Measurements from ENCODE around the gene ATP8A2. TPM values are rescaled to one million over a fixed set of nuclear protein-coding genes. Genes with fewer than 3 reads are reported as not detected.
"Not testable (repeated sequence)": the region's sequence is repeated elsewhere in the genome, so short reads cannot be mapped to it uniquely, and the experiment has no call there.

ATP8A2 gene
- total and polyA plus RNA-seq, 4 donors: 0.31 to 2.7 (median 1.1) TPM

DNA sequence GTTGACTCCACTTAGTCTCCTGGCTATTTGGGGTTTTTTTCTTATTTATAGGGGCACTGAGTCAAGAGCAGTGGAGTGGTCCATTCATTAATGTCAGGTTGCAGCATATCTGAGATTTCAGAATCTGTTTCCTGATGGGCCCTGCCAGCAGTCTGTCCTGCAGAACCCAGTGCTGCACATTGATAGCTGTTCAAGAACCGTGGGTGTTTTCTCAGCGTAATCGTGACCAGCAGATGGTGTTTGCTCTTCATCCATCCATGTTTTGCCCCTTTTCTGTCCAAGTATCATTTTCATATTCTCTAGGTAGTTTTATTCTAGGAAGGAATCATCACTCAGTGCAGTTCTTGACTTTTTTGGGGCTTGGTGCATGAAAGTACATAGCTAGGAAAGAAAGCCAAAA lies 166.5 kb downstream of the ATP8A2 start:
- Histone ChIP-seq H3K27me3 (ENCODE audit: control insufficient read depth in 3 of 3, insufficient read depth in 3 of 3, low read length in 2 of 3) (no peaks in the 10 kb centered on the region), H3K4me3 (no peak overlapping the region), H3K9ac (ENCODE audit: insufficient read depth in 1 of 2, low read length in 2 of 2) (no peak overlapping the region), H3K9me3 (ENCODE audit: control insufficient read depth in 4 of 4, insufficient read depth in 3 of 4, low read length in 3 of 4) (peaks cover 0 to 3% (median 0%) of the 10 kb centered on the region in 4 donors), H3K36me3 (ENCODE audit: control insufficient read depth in 4 of 4, insufficient read depth in 4 of 4, low read length in 4 of 4) (no peaks in the 10 kb centered on the region), H3K27ac (ENCODE audit: low read depth in 1 of 2, low read length in 1 of 2) (no peak overlapping the region), H3K4me1 (ENCODE audit: control insufficient read depth in 5 of 5, insufficient read depth in 5 of 5, low read length in 5 of 5) (no peaks in the 10 kb centered on the region)
- WGBS, 2 donors: 58 to 65% methylated on average over 3 of the region's 3 CpGs
- ATAC-seq (ENCODE audit: insufficient read depth, low FRiP score) (no peak), DNase-seq (no peak)
- TF ChIP-seq, protein P1, sequence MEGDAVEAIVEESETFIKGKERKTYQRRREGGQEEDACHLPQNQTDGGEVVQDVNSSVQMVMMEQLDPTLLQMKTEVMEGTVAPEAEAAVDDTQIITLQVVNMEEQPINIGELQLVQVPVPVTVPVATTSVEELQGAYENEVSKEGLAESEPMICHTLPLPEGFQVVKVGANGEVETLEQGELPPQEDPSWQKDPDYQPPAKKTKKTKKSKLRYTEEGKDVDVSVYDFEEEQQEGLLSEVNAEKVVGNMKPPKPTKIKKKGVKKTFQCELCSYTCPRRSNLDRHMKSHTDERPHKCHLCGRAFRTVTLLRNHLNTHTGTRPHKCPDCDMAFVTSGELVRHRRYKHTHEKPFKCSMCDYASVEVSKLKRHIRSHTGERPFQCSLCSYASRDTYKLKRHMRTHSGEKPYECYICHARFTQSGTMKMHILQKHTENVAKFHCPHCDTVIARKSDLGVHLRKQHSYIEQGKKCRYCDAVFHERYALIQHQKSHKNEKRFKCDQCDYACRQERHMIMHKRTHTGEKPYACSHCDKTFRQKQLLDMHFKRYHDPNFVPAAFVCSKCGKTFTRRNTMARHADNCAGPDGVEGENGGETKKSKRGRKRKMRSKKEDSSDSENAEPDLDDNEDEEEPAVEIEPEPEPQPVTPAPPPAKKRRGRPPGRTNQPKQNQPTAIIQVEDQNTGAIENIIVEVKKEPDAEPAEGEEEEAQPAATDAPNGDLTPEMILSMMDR (IDR thresholded peaks at IDR 0.05; ENCODE audit: control extremely low read depth, extremely low read depth): no peak

DNA sequence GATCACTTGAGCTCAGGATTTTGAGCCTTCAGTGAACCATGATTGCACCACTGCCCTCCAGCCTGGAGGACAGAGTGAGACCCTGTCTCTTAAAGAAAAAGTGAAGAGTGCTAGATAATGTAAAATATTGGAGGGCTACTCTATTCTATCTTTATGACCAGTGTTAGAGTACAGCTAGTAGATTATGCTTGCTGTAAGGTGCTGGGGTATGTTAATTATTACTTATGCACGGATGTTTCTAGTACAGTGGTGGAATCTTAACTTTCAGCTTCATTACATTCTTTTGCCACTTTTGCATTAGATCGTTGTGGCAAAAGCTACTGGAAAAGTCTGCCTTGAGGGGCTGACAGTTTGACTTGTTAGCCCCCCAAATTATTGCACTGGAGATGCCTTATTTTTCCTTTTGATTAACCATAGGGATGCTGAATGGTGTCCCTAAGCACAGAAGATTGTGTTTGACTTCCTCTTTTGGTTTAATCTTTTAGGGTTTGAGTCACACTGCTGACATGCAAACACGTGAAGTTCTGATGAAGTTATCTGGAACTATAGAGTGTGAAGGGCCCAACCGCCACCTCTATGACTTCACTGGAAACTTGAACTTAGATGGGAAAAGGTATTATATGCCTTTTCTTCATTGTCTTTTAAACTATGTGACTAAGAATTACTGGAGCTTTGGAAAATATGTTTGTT lies 169.8 kb downstream of the ATP8A2 start:
- no peak for ATAC-seq (ENCODE audit: insufficient read depth, low FRiP score)
- H3K36me3 ChIP-seq (ENCODE audit: control insufficient read depth in 4 of 4, insufficient read depth in 4 of 4, low read length in 4 of 4): no peaks in the 10 kb centered on the region
- H3K9ac ChIP-seq (ENCODE audit: insufficient read depth in 1 of 2, low read length in 2 of 2): no peak overlapping the region
- H3K27ac ChIP-seq (ENCODE audit: low read depth in 1 of 2, low read length in 1 of 2): no peak overlapping the region
- no peaks in the 10 kb centered on the region for H3K27me3 ChIP-seq (ENCODE audit: control insufficient read depth in 3 of 3, insufficient read depth in 3 of 3, low read length in 2 of 3)
- no peaks in the 10 kb centered on the region for H3K4me1 ChIP-seq (ENCODE audit: control insufficient read depth in 5 of 5, insufficient read depth in 5 of 5, low read length in 5 of 5)
- TF ChIP-seq, protein P1 (IDR thresholded peaks at IDR 0.05; ENCODE audit: control extremely low read depth, extremely low read depth): no peak
- peaks cover 0 to 2% (median 0%) of the 10 kb centered on the region in 4 donors for H3K9me3 ChIP-seq (ENCODE audit: control insufficient read depth in 4 of 4, insufficient read depth in 3 of 4, low read length in 3 of 4)
- H3K4me3 ChIP-seq: no peak overlapping the region
- DNase-seq: no peak
- WGBS, 2 donors: 66 to 72% methylated on average over 4 of the region's 4 CpGs

GRCh38 chr13:25548991-25549390 lies 177.2 kb downstream of the ATP8A2 start:
- not testable (repeated sequence) for H3K9ac ChIP-seq (ENCODE audit: insufficient read depth in 1 of 2, low read length in 2 of 2); H3K4me1 ChIP-seq (ENCODE audit: control insufficient read depth in 5 of 5, insufficient read depth in 5 of 5, low read length in 5 of 5); H3K36me3 ChIP-seq (ENCODE audit: control insufficient read depth in 4 of 4, insufficient read depth in 4 of 4, low read length in 4 of 4); H3K27me3 ChIP-seq (ENCODE audit: control insufficient read depth in 3 of 3, insufficient read depth in 3 of 3, low read length in 2 of 3); H3K9me3 ChIP-seq (ENCODE audit: control insufficient read depth in 4 of 4, insufficient read depth in 3 of 4, low read length in 3 of 4); H3K4me3 ChIP-seq; DNase-seq; H3K27ac ChIP-seq (ENCODE audit: low read depth in 1 of 2, low read length in 1 of 2); ATAC-seq (ENCODE audit: insufficient read depth, low FRiP score)
- WGBS, 2 donors: 86 to 94% methylated on average over 9 of the region's 9 CpGs

GRCh38 chr13:25561812-25562211 lies 190.0 kb downstream of the ATP8A2 start:
- DNase-seq: no peak
- no peak overlapping the region for H3K9ac ChIP-seq (ENCODE audit: insufficient read depth in 1 of 2, low read length in 2 of 2)
- no peak overlapping the region for H3K27ac ChIP-seq (ENCODE audit: low read depth in 1 of 2, low read length in 1 of 2)
- no peaks in the 10 kb centered on the region for H3K36me3 ChIP-seq (ENCODE audit: control insufficient read depth in 4 of 4, insufficient read depth in 4 of 4, low read length in 4 of 4)
- ATAC-seq (ENCODE audit: insufficient read depth, low FRiP score): no peak
- H3K27me3 ChIP-seq (ENCODE audit: control insufficient read depth in 3 of 3, insufficient read depth in 3 of 3, low read length in 2 of 3): peaks cover 0 to 3% (median 0%) of the 10 kb centered on the region in 3 donors
- H3K4me1 ChIP-seq (ENCODE audit: control insufficient read depth in 5 of 5, insufficient read depth in 5 of 5, low read length in 5 of 5): no peaks in the 10 kb centered on the region
- 84% methylated on average over 7 of the region's 7 CpGs for WGBS, 2 donors
- no peak overlapping the region for H3K4me3 ChIP-seq
- no peaks in the 10 kb centered on the region for H3K9me3 ChIP-seq (ENCODE audit: control insufficient read depth in 4 of 4, insufficient read depth in 3 of 4, low read length in 3 of 4)
- TF ChIP-seq, protein P1 (IDR thresholded peaks at IDR 0.05; ENCODE audit: control extremely low read depth, extremely low read depth): no peak
